ENCODE measurements around the gene CSF1R. TPM values are rescaled to one million over a fixed set of nuclear protein-coding genes. Genes with fewer than 3 reads are reported as not detected.

The CSF1R gene
- total and polyA plus RNA-seq, 2 donors (not counting 3 experiments of a cell fraction or from before 2014, with no cell fraction given), result not detected

DNA sequence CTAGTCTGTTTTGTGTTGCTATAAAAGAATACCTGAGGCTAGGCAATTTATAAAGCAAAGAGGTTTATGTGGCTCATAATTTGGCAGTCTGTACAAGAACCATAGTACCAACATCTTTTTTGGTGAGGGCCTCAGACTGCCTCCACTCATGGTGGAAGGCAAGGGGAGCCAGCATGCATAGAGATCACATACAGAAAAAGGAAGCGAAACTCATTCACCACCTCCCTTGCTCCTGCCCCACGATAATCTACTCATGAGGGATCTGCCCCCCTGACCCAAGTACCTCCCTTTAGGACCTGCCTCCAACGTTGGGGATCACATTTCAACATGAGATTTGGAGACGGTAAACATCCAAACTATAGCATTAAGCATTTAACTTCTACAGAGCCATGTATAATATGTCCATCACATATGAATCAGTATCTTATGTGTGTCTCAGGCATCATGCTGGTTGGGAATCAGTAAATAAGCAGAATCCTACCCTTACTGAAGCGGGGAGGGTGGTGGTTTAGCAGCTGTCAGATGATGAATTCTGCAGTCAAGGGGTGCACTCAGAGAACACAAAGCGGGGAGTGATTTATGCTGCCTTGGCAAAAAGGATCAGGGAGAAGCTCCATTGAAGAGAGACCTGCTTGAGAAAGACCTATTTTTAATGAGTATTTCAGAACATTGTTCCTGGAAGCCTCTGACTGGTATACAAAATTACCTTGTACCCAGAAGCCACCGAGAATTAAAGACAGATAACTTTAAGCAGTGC, 51.0 kb downstream of the CSF1R start:
- no peaks in the 10 kb centered on the region for H3K79me2 ChIP-seq (ENCODE audit: control insufficient read depth, insufficient read depth, low read length)
- POLR2A ChIA-PET, result no interaction called here
- intact Hi-C loops (cut with micrococcal nuclease), result no loop called here
- H3K4me2 ChIP-seq (ENCODE audit: insufficient read depth, low read length), result no peak overlapping the region
- FAIRE-seq (no peak), DNase-seq (ENCODE audit: low read depth, low spot score) (no peak)
- H3K9me3 ChIP-seq (replicated peaks; ENCODE audit: control insufficient read depth, insufficient read depth, low read length), result no peaks in the 10 kb centered on the region
- dilution Hi-C loops (cut with MboI; ENCODE audit: extremely low pct_ligation_motif_present, low sequenced_read_pairs), result no loop called here
- BruUV-seq (replicated peaks), result no TSS peak
- no peak overlapping the region for H3K27ac ChIP-seq (ENCODE audit: insufficient read depth, low read depth, low read length)
- H4K20me1 ChIP-seq (replicated peaks; ENCODE audit: control insufficient read depth, extremely low read depth, insufficient read depth, low read length), result no peaks in the 10 kb centered on the region
- CTCF ChIA-PET, result interaction anchor here (1.1 to 2.8 kb wide), 4 partner anchors 9 to 44 kb away, joined by 3 to 10 read pairs (median 8); no protein-coding TSS in a partner anchor
- H3K36me3 ChIP-seq (ENCODE audit: control insufficient read depth in 2 of 2, extremely low read depth in 1 of 2, insufficient read depth in 2 of 2, low read length in 2 of 2), result peaks cover 27 to 42% of the 10 kb centered on the region in 2 experiments
- H3K4me1 ChIP-seq (ENCODE audit: control insufficient read depth, extremely low read depth, insufficient read depth, low read length), result no peaks in the 10 kb centered on the region
- H3K4me3 ChIP-seq (replicated peaks in 1 of 3; ENCODE audit: insufficient read depth in 1 of 3, low read depth in 1 of 3, low read length in 3 of 3), result no peak overlapping the region
- H3K9ac ChIP-seq (replicated peaks; ENCODE audit: extremely low read depth, insufficient read depth, low read length), result no peak overlapping the region
- H2AFZ ChIP-seq (ENCODE audit: low read depth, low read length), result no peak overlapping the region
- TF ChIP-seq FOS (IDR thresholded peaks at IDR 0.05; ENCODE audit: borderline replicate concordance, insufficient read depth, low read length), result no peak
- no peak for TF ChIP-seq POLR2A (IDR thresholded peaks at IDR 0.05; ENCODE audit: low read depth, low read length)
- no peak for TF ChIP-seq EZH2 (IDR thresholded peaks at IDR 0.05; ENCODE audit: borderline replicate concordance, low read depth, low read length, severe bottlenecking)
- TF ChIP-seq, protein P1, sequence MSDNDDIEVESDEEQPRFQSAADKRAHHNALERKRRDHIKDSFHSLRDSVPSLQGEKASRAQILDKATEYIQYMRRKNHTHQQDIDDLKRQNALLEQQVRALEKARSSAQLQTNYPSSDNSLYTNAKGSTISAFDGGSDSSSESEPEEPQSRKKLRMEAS (IDR thresholded peaks at IDR 0.05; ENCODE audit: insufficient read depth, insufficient read length), result no peak
- TF ChIP-seq MYC (IDR thresholded peaks at IDR 0.05; ENCODE audit: low read depth, low read length), result no peak
- no peak for TF ChIP-seq POLR2AphosphoS5 (IDR thresholded peaks at IDR 0.05; ENCODE audit: insufficient read depth, low read depth, low read length)
- no peak for TF ChIP-seq CTCF (IDR thresholded peaks at IDR 0.05; ENCODE audit: extremely low read depth in 1 of 2, insufficient read depth in 1 of 2, low read depth in 1 of 2, low read length in 2 of 2)
- no peak for TF ChIP-seq GATA2 (IDR thresholded peaks at IDR 0.05; ENCODE audit: insufficient read depth, insufficient read length, low read depth, low read length)
- TF ChIP-seq JUN (IDR thresholded peaks at IDR 0.05; ENCODE audit: borderline replicate concordance, insufficient read depth, insufficient read length, low read depth), result no peak
- H3K9me1 ChIP-seq (replicated peaks; ENCODE audit: control insufficient read depth, extremely low read depth, insufficient read depth, low read length), result no peaks in the 10 kb centered on the region
- H3K27me3 ChIP-seq (ENCODE audit: control insufficient read depth in 2 of 2, insufficient read depth in 2 of 2, low read length in 2 of 2), result no peaks in the 10 kb centered on the region
